Stimulated activated CD4-positive, alpha-beta T cell treated with anti-CD3 and anti-CD28 coated beads, Interleukin-4, amount 100 ng/mL, for 4 hours (primary cell): ENCODE results near the gene CTSW.
"Not testable (repeated sequence)": the region's sequence is repeated elsewhere in the genome, so short reads cannot be mapped to it uniquely, and the experiment has no call there.

Experiments
- DNase-seq, 2 experiments: peaks; one replicate each; pipeline ENCODE4 v3.0.0-alpha.2; 2020

CTSW gene

DNA sequence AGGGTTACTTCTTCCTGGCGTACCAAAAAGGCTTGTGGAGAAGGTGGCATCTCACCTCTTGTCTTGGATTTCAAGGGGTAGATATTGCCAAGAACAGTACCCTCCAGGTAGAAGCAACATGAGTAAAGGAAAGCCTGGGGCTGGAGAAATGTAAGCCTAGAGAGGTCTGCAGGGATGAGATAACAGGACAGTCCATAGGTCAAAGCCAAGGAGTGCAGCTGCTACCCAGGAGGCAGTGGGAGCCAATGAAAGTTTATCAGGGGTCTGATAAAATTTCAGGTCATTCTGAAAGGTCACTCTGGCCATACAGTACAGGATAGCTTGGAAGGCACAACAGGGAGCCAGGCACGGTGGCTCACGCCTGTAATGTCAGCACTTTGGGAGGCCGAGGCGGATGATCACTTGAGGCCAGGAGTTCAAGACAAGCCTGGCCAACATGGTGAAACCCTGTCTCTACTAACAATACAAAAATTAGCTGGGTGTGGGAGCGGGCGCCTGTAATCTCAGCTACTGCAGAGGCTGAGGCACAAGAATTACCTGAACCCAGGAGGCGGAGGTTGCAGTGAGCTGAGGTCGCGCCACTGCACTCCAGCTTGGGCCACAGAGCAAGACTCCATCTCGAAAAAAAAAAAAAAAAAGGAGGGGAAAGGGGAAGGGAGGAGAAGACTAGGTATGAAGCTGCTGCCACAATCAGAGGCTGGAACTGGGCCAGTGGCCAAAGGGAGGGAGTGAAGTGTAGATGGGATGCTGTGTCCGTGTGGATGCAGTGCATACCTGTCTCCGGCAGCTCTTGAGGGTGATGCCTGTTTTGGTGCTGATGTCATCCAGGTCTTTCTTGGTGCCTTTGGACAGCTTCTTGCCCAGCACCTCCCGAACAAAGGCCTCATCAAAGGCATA, 7.4 kb downstream of the CTSW start:
- DNase-seq: no peak

DNA sequence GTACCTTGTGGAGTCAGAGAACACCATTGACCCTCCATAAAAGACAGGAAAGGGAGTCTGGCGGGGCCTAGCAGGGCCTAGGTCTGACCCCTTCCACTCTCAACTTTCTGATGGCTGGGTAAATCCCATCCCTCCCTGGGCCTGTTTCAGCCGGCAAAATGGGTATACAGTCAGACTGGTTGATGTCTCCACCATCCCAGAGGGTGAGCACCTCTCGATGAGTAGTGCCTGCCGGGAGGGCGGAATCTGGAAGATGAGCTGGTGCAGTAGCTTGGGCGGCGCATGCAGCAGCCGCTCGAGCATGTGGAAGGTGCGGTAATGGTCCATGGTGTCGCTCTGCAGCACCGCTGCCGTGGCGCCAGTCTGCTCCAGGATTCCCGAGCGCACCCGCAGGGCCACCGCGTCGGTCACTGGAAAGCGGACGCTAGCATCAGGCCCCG, 8.1 kb downstream of the CTSW start:
- no peak for DNase-seq

DNA sequence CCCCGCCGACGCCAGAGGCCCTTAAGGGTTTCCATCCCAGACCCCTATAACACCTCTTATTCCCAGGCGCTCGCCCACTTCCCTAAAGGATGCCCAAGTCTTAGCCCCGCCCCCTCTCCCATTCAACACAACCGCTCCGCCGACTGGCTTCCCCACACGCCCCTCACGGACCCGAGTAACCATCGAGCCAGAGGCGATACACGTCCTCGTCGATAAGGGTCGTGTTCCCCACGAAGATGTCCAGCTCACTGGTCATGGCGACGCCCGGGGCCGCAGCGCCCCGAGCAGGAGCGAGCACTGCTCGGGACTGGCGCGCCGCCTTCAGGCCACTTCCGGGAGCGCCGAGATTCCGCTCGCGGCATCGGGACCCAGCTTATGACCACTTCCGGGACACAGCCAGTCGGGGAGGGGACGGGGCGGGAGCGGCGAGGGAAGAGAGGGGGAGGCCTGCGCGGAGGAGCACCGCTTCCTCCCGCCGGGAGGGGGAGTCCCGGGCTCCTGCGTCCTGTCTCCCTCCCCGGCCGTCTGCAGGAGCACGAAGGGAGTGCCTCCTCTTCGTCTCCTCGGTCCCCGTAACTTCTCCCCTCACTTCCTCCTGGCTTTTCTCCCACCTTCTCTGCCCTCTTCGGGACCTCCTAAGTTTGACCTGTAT, 8.7 kb downstream of the CTSW start, which contains the start of gene FIBP:
FIBP (minus strand) TSS at position 309 of the 652 bp plus-strand sequence; CDS start at position 256, 53 bp downstream.
- DNase-seq: peak; percentile 93 to 95

DNA sequence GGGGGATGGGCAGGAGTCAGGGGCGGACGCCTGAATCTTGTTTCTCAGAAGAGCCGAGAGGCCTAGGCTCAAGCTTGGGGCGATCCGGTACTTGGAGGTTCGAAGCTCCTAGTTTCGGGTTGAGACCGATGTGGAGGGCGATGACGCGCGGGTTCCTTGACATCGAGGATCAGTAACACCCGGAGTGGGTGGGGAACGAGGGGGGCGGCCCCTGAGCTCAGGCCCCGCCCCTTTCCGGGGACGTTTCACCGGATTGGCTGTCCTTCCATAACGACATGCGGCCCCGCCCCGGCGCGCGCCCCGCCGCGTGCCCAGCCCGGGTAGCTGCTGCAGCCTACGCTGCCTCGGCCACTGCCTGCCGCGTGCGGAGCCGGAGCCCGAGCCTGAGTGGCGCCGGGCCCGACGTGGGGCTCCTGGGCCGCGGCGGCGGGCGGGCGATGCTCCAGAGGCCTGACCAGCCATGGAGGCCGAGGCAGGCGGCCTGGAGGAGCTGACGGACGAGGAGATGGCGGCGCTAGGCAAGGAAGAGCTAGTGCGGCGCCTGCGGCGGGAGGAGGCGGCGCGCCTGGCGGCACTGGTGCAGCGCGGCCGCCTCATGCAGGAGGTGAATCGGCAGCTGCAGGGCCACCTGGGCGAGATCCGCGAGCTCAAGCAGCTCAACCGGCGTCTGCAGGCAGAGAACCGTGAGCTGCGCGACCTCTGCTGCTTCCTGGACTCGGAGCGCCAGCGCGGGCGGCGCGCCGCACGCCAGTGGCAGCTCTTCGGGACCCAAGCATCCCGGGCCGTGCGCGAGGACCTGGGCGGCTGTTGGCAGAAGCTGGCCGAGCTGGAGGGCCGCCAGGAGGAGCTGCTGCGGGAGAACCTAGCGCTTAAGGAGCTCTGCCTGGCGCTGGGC, 10.9 kb downstream of the CTSW start, which contains the start of gene CCDC85B:
CCDC85B (plus strand) TSS at position 350 of the 895 bp plus-strand sequence; CDS start at position 461, 111 bp downstream.
- DNase-seq: peak; percentile 99

- peak; percentile 45 to 63 for DNase-seq
Observed at GRCh38 chr11:65891219-65892136, 11.8 kb downstream of the CTSW start.

GRCh38 chr11:65892137-65892540, 12.5 kb downstream of the CTSW start:
- not testable (repeated sequence) for DNase-seq

GRCh38 chr11:65892661-65893317, 13.2 kb downstream of the CTSW start:
- DNase-seq: no peak

DNA sequence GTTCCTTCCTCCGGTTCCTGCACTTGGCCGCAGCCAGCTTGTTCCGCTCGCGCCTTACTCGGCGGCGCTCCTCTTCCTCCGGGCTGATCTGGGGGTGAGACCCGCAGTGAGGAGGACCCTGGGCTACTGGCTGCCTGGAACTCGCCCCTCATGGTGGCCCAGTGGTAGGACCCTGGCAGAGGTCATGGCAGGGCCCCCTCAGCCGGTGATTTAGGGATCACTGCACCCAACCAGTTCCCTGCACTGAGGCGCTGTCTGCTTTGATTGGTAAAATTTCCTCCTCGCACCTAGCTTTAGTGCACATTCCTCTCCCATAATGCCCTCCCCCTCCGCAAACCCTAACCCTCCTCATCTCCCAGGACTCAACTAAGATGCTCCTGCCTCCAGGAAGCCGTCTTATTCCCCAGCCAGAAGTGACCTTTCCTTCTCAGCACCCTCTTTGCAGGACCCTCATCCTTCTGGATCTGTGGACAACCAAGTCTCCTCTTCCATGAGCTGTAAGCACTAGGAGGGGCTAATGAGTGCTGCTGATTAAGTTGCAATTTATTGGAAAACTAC, 14.5 kb downstream of the CTSW start:
- DNase-seq: no peak

GRCh38 chr11:65895482-65895981, 15.9 kb downstream of the CTSW start:
- no peak for DNase-seq

DNA sequence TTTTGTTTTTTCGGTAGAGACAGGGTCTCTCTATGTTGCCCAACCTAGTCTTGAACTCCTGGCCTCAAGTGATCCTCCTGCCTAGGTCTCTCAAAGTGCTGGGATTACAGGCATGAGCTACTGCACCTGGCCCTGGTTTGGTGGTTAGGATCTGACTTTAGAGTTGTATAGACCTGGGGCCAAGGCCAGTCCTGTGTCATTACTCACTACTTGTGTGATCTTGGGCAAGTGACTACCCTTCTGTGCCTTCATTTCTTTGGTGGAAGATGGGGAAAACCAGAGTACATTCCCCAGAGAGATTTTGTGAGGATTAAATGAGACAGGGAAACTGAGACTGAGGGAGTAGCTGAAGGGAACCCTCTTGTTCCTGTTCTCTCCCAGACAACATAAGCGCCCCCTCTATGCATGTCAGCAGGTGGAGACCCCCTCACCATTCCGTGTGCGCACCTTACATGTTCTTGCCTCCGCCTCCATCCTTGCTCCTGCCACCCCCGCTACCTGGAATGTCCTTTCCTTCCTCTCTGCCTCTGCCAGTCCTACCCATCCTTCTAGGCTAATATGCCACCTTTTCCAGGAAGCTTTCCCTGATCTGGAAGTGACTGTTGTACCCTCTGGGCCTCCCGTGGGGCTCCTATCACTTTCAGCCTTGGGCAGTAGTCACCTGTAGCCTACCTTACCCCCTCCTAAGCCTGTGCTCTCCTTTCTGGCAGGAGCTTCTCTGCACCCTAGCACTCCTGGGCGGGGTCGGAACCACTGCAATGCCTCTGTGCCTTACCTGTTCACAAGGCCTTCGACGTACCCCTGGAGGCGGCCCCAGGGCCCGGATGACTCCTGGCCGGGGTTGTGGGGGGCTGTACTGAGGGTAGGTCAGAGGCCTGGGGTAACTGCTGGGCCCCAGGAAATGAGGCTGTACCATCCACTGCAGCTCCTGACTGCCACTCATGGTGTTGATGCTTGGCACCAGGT, 16.7 kb downstream of the CTSW start:
- no peak for DNase-seq

- no peak for DNase-seq
Observed at GRCh38 chr11:65897020-65897471, 17.4 kb downstream of the CTSW start.

DNA sequence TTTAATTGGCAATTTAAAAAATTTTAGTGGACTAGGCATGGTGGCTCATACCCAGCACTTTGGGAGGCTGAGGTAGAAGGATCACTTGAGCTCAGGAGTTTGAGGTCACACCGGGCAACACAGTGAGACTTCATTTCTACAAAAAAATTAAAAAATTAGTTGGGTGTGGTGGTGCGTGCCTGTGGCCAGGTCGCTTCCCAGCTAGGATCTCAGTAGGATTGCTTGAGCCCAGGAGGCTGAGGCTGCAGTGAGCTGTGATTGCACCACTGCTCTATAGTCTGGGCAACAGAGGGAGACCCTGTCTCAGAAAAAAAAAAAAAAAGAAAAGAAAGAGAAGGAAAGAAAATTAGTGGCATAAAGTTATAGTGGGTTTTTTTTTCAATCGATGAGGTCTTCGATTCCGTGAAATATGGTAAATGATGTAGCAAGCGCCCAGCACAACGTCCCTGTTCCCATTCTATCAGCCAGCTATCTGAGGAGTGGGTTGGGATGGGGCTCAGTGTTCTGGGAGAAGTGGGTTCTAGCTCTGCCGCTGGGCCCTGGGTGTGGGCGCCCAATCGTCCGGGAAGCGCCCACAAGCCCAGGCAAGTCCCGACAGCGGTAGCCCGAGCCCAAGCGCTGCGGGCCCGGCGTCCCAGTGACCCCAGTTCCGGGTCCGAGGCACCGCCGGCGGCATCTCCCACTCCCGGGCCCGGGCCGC, 19.2 kb downstream of the CTSW start:
- no peak for DNase-seq

DNA sequence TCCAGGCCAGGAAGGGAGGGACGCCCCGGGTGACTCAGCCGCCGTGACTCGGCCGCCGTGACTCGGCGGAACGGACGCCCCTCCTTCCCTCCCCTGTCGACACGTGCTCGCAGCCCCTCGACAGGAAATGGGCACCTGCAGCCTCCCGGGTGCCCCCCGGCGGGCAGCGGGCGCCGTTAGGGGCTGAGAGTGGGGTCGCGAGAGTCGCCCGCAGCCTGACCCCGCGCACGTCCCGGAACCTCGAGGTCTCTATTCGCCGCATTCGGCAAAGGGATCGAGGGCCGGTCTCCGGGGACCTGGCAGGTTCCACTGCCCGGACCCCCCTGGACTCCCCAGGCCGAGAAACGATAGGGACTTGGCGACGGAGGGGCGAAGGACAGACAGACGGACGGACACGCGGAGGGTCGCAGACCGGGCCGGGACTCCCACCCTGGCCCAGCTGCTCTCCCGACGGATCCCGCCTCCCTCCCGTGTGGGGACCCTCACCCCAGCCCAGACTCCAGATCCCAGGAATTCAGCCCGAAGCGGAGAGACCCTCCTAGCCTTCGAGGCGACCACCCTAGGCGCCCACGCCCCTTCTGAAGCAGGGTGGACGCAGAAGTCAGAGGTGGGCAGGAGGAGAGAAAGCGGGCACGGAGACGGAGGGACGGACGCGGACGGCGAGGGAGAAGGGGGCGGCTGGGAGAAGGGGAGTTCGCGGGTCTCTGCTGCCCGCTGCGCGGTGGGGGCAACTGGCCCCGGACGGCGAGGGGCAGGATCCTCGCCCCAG, 19.9 kb downstream of the CTSW start:
- peak; percentile 80 to 82 for DNase-seq

DNA sequence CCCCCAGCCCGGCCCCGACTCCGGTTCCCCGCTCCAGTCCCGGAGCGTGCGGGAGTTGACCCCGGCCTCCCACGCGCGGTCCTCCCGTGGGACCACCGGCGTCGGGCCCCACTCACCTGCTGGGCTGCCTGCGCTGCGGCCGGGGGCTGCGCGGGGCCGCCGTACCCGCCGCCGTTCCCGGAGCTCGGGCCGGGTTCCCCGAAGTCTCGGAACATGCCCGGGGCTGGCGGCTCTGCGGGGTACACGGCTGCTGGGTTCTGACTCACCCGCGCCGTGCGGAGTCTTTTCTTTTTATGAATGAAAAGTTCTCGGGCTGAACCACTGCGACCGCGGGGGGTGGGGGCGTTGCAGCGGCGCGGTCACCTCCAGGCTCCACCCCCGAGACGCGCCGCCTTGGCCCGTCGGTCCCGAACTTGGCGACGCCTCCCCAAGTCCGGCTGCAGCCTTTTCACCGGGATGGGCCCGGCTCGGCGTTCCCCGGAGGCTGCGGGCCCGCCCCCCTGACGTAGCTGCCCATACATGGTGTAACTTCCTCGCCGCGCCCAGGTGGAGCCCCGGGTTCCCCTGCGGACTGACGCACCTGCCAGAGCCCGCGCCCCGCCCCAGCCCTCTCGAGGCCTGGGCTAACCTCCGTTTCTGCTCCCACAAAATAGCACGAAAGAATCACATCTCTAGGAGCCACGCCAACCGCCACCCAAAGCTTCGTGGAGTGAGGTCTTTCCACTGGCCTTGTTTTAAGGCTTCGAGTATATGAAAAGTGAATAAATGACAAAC, 20.7 kb downstream of the CTSW start, which contains the start of gene FOSL1:
FOSL1 (minus strand) TSS at position 264 of the 774 bp plus-strand sequence; CDS start at position 215, 49 bp downstream.
- peak; percentile 94 to 97 for DNase-seq

- no peak for DNase-seq
Observed at GRCh38 chr11:65900899-65901180, 21.2 kb downstream of the CTSW start.

DNA sequence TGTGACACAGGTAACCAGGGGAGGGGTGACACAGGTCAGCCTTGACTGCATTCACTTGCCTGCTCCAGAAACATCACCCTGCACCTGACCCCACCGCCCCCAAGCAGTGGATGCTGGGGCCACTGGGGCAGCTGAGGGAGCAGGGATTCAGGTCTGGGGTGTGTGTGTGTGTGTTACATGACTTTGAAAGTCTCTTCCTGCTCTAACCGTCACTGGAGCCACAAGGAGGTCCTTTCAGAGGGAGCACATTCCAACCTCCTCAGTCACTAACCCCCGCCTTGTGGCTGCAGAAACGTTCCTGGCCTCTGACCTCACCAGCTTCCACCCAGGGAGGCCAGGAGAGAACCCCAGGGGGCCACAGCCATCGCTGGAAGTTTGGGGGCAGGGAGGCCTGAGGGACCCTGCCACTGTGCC, 23.4 kb downstream of the CTSW start:
- DNase-seq: no peak

DNA sequence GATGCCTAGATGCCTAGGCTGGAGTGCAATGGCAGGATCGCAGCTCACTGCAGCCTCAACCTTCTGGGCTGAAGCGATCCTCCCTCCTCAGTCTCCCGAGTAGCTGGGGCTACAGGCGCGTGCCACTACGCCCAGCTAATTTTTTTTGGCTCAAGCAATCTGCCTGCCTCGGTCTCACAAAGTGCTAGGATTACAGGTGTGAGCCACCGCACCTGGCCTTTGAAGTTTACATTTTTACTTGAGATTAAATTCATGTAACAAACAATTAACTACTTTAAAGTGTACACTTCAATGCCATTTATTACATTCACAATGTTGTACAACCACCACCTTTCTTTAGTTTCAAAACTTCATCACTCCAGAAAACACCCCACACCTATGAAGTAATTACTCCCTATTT, 24.1 kb downstream of the CTSW start:
- DNase-seq: no peak
